C4-2B (cell line): ENCODE measurements around the gene MKKS.

Experiments
- ZFX ChIP-seq: fragments of 450-650 bp; IDR thresholded peaks from 2 replicates; pipeline ENCODE4 v1.6.1; 2017
- TF ChIP-seq, protein P1 (sequence below): fragments of 450-650 bp; conservative IDR thresholded peaks from 2 replicates; pipeline ENCODE4 v1.5.1; 2017; ENCODE audit warnings: mild to moderate bottlenecking

DNA sequence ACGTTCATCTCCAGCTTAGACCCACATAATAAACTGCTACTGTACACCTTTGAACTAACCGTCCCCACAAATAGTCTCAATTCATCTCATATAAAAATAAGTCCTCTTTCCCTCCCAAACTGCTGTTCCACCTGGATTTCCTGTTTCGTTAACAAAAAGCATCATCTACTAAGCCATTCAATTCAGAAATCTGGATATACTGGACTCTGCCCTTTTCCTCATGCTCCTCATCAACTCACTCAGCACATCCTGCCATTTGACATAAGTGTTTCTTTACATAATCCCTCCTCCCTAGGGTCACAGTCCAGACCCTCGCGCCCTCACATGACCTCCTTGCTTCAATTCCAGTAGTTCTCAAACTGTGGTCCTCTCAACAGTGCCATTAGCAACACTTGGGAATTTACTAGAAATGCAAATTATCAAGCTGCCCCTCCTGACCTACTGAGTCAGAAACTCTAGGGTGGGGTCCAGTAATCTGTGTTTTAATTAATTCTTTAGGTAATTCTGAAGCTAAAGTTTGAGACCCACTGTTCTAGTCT, 4.5 kb downstream of the MKKS start:
- TF ChIP-seq, protein P1, sequence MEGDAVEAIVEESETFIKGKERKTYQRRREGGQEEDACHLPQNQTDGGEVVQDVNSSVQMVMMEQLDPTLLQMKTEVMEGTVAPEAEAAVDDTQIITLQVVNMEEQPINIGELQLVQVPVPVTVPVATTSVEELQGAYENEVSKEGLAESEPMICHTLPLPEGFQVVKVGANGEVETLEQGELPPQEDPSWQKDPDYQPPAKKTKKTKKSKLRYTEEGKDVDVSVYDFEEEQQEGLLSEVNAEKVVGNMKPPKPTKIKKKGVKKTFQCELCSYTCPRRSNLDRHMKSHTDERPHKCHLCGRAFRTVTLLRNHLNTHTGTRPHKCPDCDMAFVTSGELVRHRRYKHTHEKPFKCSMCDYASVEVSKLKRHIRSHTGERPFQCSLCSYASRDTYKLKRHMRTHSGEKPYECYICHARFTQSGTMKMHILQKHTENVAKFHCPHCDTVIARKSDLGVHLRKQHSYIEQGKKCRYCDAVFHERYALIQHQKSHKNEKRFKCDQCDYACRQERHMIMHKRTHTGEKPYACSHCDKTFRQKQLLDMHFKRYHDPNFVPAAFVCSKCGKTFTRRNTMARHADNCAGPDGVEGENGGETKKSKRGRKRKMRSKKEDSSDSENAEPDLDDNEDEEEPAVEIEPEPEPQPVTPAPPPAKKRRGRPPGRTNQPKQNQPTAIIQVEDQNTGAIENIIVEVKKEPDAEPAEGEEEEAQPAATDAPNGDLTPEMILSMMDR, result no peak
- no peak for TF ChIP-seq ZFX
